IPS DF 4.7 (cell line): ENCODE data around the gene MPP3.
A peak's percentile ranks its signal among the peaks of the same experiment; 100 is the strongest.
"Not testable (repeated sequence)": the region's sequence is repeated elsewhere in the genome, so short reads cannot be mapped to it uniquely, and the experiment has no call there.

Experiments used
- DNase-seq: peaks from one replicate; pipeline ENCODE4 v3.0.0-alpha.2; 2013; ENCODE audit warnings: low spot score; ENCODE audit errors: extremely low read depth

MPP3 gene

GRCh38 chr17:43861960-43862359 is 29.0 kb upstream of the MPP3 start:
- DNase-seq = no peak

- no peak for DNase-seq
These were observed 28.1 kb upstream of the MPP3 start for GRCh38 chr17:43860927-43861622.

GRCh38 chr17:43860077-43860725 is 27.3 kb upstream of the MPP3 start:
- no peak for DNase-seq

- DNase-seq = no peak
These were observed 25.1 kb upstream of the MPP3 start for GRCh38 chr17:43857957-43858600.

- DNase-seq = no peak
These were observed 24.2 kb upstream of the MPP3 start for GRCh38 chr17:43857141-43857540.

- DNase-seq = no peak
These were observed 23.2 kb upstream of the MPP3 start for GRCh38 chr17:43856141-43856540.

GRCh38 chr17:43855061-43855460 is 22.1 kb upstream of the MPP3 start:
- DNase-seq = no peak

- DNase-seq = no peak
These were observed 21.6 kb upstream of the MPP3 start for GRCh38 chr17:43854498-43854897.

GRCh38 chr17:43853546-43853945 is 20.6 kb upstream of the MPP3 start:
- no peak for DNase-seq

GRCh38 chr17:43852571-43852970 is 19.6 kb upstream of the MPP3 start:
- DNase-seq = no peak

GRCh38 chr17:43849116-43849515 is 16.2 kb upstream of the MPP3 start:
- no peak for DNase-seq

- no peak for DNase-seq
These were observed 15.7 kb upstream of the MPP3 start for GRCh38 chr17:43848601-43849000.

- DNase-seq = no peak
These were observed 14.0 kb upstream of the MPP3 start, which contains the start of gene CD300LG for GRCh38 chr17:43846963-43847371. Gene CD300LG, plus strand, starts transcription at chr17:43847176. Its CDS starts 41 bp downstream, at chr17:43847217.

GRCh38 chr17:43846221-43846712 is 13.3 kb upstream of the MPP3 start:
- peak; percentile 53 for DNase-seq

- DNase-seq = no peak
These were observed 12.8 kb upstream of the MPP3 start for GRCh38 chr17:43845766-43846165.

- no peak for DNase-seq
These were observed 11.3 kb upstream of the MPP3 start for GRCh38 chr17:43844241-43844640.

- no peak for DNase-seq
These were observed 10.0 kb upstream of the MPP3 start for GRCh38 chr17:43842975-43843325.

- DNase-seq = not testable (repeated sequence)
These were observed 9.4 kb upstream of the MPP3 start for GRCh38 chr17:43842091-43842974.

- DNase-seq = no peak
These were observed 8.3 kb upstream of the MPP3 start for GRCh38 chr17:43841282-43841681.

- no peak for DNase-seq
These were observed 7.9 kb upstream of the MPP3 start for GRCh38 chr17:43840814-43841213.

- no peak for DNase-seq
These were observed 6.7 kb upstream of the MPP3 start for GRCh38 chr17:43839670-43840108.
